Muscle layer of colon (tissue), 2 donors: ENCODE data around the gene DHRSX.
"Not testable (repeated sequence)": the region's sequence is repeated elsewhere in the genome, so short reads cannot be mapped to it uniquely, and the experiment has no call there.

Experiments used
- H3K27ac ChIP-seq: one replicate; pipeline ENCODE4 v1.7.0; 2013; ENCODE audit warnings: low read depth, mild to moderate bottlenecking, low read length, moderate library complexity
- H3K27me3 ChIP-seq, 2 donors: one replicate each; pipeline ENCODE4 v1.7.0; 2013; ENCODE audit warnings: low read length in 2 of 2, mild to moderate bottlenecking in 2 of 2; ENCODE audit not compliant: insufficient read depth in 2 of 2, control insufficient read depth in 1 of 2
- H3K36me3 ChIP-seq: one replicate; pipeline ENCODE4 v1.7.0; 2013; ENCODE audit warnings: mild to moderate bottlenecking, low read length; ENCODE audit not compliant: insufficient read depth
- H3K4me1 ChIP-seq: one replicate; pipeline ENCODE4 v1.7.0; 2013; ENCODE audit warnings: mild to moderate bottlenecking, low read length; ENCODE audit not compliant: insufficient read depth
- H3K4me3 ChIP-seq, 2 donors: one replicate each; pipeline ENCODE4 v1.7.0; 2013; ENCODE audit warnings: low read length in 2 of 2, low read depth in 1 of 2, mild to moderate bottlenecking in 1 of 2, moderate library complexity in 1 of 2
- H3K9ac ChIP-seq: one replicate; pipeline ENCODE4 v1.7.0; 2013; ENCODE audit warnings: low read length
- H3K9me3 ChIP-seq: one replicate; pipeline ENCODE4 v1.7.0; 2013; ENCODE audit warnings: mild to moderate bottlenecking, low read length
- donor health status: abdominal sarcoma.
- donor health status: Adenocarcinoma of cecum.

DHRSX gene

DNA sequence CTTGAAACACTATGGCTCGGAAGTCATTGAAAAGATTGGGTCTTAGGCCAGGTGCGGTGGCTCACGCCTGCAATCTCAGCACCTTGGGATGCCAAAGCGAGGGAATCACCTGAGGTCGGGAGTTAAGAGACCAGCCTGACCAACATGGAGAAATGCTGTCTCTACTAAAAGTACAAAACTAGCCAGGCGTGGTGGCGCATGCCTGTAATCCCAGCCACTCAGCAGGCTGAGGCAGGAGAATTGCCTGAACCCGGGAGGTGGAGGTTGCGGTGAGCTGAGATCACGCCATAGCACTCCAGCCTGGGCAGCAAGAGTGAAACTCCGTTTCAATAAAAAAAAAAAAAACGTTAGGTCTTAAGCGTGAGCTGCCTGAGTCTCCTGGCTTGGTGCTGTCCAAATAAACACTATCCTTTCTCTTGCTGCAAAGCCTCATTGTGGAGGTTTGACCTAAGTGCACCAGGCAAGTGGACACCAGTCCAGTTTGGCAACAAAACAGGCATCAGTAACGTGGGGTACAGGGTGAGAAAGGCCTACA lies 185.9 kb downstream of the DHRSX start:
- H3K36me3 ChIP-seq, result no peaks in the 10 kb centered on the region
- no peaks in the 10 kb centered on the region for H3K4me1 ChIP-seq
- no peak overlapping the region for H3K4me3 ChIP-seq
- H3K27me3 ChIP-seq, result no peaks in the 10 kb centered on the region
- no peak overlapping the region for H3K27ac ChIP-seq
- H3K9ac ChIP-seq, result no peak overlapping the region
- H3K9me3 ChIP-seq, result no peaks in the 10 kb centered on the region

DNA sequence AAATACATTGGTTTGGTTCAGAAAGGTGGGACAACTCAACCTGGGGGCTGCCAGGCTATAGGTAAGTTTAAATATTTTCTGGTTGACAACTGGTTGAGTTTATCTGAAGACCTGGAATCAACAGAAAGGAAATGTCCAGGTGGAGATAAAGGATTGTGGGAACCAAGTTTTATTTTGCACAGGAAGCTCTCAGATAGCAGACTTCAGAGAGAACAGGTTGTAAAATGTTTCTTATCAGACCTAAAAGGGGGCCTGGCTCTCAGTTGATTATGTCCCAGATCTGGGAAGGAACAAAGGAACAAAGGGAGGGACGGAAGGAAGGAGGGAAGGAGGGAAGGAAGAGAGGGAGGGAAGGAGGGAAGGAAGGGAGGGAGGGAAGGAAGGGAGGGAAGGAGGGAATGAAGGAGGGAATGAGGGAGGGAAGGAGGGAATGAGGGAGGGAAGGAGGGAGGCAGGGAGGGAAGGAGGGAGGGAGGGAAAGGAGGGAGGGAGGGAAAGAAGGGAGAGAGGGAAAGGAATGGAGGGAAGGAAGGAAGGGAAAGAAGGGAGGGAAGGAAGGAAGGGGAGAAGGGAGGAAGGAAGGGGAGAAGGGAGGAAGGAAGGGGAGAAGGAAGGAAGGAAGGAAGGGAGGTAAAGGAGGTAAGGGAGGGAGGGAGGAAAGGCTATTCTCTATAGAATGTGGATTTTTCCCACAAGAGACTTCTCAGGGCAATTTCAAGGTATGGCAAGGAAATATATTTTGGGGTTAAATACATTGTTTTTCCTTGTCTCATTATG lies 186.7 kb downstream of the DHRSX start:
- Histone ChIP-seq H3K4me1 (no peaks in the 10 kb centered on the region), H3K27me3 (no peaks in the 10 kb centered on the region), H3K9ac (no peak overlapping the region), H3K27ac (no peak overlapping the region), H3K9me3 (no peaks in the 10 kb centered on the region), H3K36me3 (no peaks in the 10 kb centered on the region), H3K4me3 (no peak overlapping the region)

DNA sequence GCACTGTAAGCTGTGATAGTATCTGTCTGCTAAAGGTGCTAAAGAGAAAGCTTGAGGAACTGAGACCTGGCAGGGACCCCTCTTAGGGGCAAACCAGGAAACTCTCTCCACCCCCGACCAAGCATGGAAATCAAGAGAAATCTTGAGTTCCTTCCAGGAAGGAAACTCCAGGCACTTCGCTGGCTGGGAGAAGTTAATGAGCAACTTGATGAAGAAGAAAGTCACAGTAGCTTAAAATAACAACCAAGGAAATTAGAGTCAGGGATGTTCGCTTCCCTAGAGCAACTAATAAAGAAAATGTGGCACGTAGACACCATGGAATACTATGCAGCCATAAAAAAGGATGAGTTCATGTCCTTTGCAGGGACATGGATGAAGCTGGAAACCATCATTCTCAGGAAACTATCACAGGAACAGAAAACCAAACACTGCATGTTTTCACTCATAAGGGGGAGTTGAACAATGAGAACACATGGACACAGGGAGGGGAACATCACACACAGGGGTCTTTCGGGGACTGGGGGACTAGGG lies 188.7 kb downstream of the DHRSX start:
- not testable (repeated sequence) for H3K9me3 ChIP-seq, H3K27me3 ChIP-seq, H3K4me1 ChIP-seq, H3K9ac ChIP-seq, H3K36me3 ChIP-seq, H3K4me3 ChIP-seq, H3K27ac ChIP-seq

DNA sequence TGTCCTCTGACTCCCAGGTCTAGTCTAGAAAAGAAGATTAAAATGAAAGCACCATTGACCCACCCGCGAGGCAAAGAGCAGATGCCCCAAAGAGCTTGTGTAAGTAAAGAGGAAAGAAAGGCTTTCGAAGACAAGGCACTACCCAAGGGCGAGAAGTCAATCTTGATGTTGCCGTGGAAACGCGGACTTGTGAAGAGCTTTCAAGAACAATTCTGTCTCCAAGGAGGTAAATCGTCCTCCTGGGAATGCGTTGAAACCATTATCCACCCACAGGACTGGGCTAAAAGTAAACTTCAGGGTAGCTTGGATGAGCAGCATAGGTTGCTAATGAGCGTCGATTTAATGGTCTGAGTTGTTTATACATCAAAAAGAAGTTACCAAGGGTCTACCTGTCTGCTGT lies 189.3 kb downstream of the DHRSX start:
- no peaks in the 10 kb centered on the region for H3K4me1 ChIP-seq

DNA sequence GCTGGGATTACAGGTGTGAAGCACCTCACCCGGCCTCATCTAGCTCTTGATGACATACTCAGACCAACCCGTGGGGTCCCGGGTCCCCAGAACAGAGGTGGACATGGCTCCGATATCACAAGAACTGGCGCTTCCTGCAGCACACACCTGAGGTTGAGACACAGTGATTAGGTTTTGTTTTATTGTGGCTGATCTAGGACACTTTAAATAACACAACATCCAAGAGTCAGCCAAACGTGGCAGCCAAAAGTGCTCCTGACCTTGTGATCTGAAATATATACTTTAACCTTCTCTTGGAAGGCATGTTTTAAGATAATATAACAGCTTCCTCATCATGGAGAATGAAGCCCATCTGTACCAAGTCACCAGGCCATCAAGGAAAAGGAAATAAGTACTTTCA lies 198.9 kb downstream of the DHRSX start:
- Histone ChIP-seq H3K27ac (no peak overlapping the region), H3K4me3 (no peak overlapping the region), H3K9me3 (no peaks in the 10 kb centered on the region), H3K36me3 (no peaks in the 10 kb centered on the region), H3K27me3 (no peaks in the 10 kb centered on the region), H3K9ac (no peak overlapping the region), H3K4me1 (no peaks in the 10 kb centered on the region)

More for the DNA sequence above, 189.3 kb downstream of the DHRSX start:
- no peak overlapping the region for H3K27ac ChIP-seq
- H3K9ac ChIP-seq, result no peak overlapping the region
- no peaks in the 10 kb centered on the region for H3K36me3 ChIP-seq
- no peaks in the 10 kb centered on the region for H3K27me3 ChIP-seq
- H3K9me3 ChIP-seq, result no peaks in the 10 kb centered on the region
- no peak overlapping the region for H3K4me3 ChIP-seq

DNA sequence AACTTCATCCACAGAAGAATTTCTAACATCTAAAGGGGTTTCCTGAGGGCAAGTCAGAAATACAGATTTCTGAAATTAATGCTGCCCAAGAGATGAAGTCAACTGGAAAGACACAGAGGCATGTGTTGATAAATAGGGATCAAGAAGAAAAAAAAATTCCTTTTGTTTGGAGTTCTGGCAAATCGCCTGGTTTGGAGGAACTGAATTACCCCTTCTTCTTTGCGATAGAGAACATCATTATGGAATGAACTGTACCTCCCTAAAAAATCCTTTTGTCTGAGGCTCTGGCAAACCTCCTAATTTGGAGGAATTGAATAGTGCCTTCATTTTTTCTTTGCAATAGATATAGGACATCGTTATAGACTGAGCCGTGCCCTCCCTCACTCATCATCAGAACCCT lies 200.9 kb downstream of the DHRSX start:
- H3K36me3 ChIP-seq, result no peaks in the 10 kb centered on the region
- H3K4me3 ChIP-seq, result no peak overlapping the region
- no peak overlapping the region for H3K27ac ChIP-seq
- H3K27me3 ChIP-seq, result no peaks in the 10 kb centered on the region
- H3K4me1 ChIP-seq, result no peaks in the 10 kb centered on the region
- no peaks in the 10 kb centered on the region for H3K9me3 ChIP-seq
- H3K9ac ChIP-seq, result no peak overlapping the region

DNA sequence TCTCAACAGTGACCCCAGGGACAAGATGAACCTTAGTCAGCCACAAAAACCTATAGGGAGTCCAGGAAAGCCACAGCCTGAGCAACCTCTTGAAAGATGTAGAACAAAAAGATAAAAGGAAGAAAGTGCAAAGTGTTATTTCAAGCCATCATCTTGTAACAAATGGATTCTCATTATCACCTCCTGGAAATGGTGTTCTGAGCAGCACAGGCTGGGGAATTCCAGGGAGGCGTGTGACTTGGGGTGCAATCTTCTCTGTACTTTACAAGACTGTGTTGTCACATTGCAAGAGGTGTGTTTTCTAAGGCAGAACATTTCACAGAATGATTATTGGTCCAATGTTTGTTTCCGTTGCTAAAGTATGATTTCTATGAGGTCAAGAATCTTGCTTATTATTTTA lies 214.0 kb downstream of the DHRSX start:
- Histone ChIP-seq H3K27me3 (no peaks in the 10 kb centered on the region), H3K4me3 (no peak overlapping the region), H3K27ac (no peak overlapping the region), H3K9me3 (no peaks in the 10 kb centered on the region), H3K9ac (no peak overlapping the region), H3K36me3 (peaks cover 8% of the 10 kb centered on the region), H3K4me1 (no peaks in the 10 kb centered on the region)

DNA sequence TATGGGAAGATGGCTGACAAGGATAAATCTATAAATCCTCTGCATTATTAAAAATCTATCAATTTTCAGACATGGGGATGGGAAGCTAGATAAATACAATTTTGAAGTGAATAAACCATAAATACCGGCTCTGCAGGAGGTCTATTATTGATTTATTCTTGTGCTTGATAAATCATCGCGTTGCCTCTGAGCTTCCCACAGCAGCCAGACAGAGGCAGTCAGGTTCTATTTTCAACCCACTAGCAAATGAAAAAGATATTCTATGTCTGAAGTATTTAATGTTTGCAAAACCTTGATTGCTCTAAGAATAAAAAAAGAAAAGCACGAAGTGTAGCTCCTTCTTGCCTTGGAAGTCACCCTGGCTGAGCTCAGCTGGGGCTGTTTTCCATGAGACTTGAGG lies 216.2 kb downstream of the DHRSX start:
- Histone ChIP-seq H3K4me1 (no peaks in the 10 kb centered on the region), H3K4me3 (no peak overlapping the region), H3K27ac (no peak overlapping the region), H3K9ac (no peak overlapping the region), H3K36me3 (peaks cover 3% of the 10 kb centered on the region), H3K27me3 (no peaks in the 10 kb centered on the region), H3K9me3 (no peaks in the 10 kb centered on the region)

DNA sequence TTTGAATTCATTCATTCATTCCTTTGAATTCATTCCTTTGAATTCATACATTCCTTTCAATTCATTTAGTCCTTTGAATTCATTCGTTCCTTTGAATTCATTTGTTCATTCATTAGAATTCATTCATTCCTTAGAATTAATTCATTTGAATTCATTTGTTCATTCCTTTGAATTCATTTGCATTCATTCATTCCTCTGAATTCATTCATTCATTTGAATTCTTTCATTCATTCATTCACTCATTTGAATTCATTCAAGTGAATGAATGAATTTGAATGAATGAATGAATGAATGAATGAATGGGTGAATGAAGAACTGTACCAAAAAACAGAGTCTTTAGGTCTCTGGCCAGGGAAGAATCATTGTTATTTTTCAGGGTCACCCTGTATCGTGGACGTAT lies 216.6 kb downstream of the DHRSX start:
- Histone ChIP-seq H3K4me1 (no peaks in the 10 kb centered on the region), H3K4me3 (no peak overlapping the region), H3K27ac (no peak overlapping the region), H3K9ac (no peak overlapping the region), H3K36me3 (peaks cover 3% of the 10 kb centered on the region), H3K9me3 (no peaks in the 10 kb centered on the region), H3K27me3 (no peaks in the 10 kb centered on the region)

DNA sequence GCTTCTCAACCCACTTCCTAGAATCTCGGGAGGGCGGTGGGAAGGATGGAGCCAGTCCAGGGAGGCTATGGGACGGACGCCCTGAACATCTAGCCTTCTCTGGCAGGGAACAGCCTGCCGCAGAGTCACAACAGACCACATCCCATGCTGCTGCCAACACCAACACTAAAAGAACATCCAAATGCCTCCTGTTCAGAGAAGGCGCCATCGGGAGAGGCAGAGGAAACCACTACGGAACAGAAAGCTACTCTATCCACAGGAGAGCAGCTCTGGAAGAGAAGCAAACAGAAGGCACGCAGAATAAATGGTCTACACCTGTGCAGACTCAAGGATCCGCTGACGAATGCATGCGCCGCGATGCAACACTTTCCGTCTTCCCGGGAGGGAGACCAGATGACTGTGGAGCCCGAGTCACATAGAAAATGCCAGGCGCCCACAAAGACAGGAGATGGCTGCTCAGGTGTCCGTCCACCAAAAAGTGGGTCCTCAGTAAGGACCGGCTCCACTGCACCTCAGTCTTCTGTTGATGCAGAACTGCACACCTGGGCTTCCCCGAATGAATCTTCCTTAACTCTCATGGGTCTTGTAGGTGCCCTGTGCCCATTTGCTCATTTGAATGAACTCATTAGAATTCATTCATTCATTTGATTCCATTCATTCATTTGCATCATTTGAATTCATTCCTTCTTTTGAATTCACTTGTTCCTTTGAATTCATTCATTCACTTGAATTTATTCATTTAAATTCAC lies 217.5 kb downstream of the DHRSX start:
- no peaks in the 10 kb centered on the region for H3K4me1 ChIP-seq
- H3K27me3 ChIP-seq, result no peaks in the 10 kb centered on the region
- H3K9ac ChIP-seq, result no peak overlapping the region
- H3K27ac ChIP-seq, result no peak overlapping the region
- H3K9me3 ChIP-seq, result no peaks in the 10 kb centered on the region
- no peaks in the 10 kb centered on the region for H3K36me3 ChIP-seq
- H3K4me3 ChIP-seq, result no peak overlapping the region

DNA sequence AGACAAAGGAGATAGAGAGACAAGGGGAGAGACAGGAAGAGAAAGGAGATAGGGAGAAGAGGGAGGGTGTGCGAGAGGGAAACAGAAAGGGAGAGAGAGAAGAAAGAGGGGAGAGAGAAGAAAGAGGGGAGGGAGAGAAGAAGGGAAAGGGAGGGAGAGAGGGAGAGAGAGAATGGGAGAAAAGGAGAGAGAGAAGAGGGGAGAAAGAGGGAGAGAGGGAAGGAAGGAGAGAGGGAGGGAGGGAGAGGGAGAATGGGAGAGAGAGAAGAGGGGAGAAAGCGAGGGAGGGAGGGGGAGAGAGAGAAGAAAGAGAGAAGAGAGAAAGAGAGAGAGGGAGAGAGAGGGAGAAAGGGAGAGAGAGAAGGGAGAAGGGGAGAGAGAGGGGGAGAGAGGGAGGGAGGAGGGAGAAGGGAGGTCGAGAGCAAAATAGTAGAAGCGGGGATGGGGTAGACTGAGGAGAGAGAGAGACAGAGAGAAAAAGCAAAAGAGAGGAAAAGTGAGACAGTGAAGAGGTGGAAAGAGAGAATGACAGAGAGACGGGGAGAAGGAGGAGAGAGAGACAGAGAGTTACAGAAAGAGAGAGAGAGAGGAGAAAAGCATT lies 218.2 kb downstream of the DHRSX start:
- H3K27me3 ChIP-seq, result no peaks in the 10 kb centered on the region
- H3K4me3 ChIP-seq, result no peak overlapping the region
- no peaks in the 10 kb centered on the region for H3K4me1 ChIP-seq
- H3K9ac ChIP-seq, result no peak overlapping the region
- H3K9me3 ChIP-seq, result no peaks in the 10 kb centered on the region
- no peak overlapping the region for H3K27ac ChIP-seq
- no peaks in the 10 kb centered on the region for H3K36me3 ChIP-seq
